H1 (cell line): ENCODE measurements around the gene TMEM198. TPM values are rescaled to one million over a fixed set of nuclear protein-coding genes. Genes with fewer than 3 reads are reported as not detected.

ENCODE experiments used
- CTCF ChIA-PET: fragments of 300-600 bp; sonication (Branson Sonifier 250); formaldehyde crosslinking; loops from one replicate; lab custom pipeline; 2021; ENCODE audit not compliant: partially characterized antibody; lab: Charles Lee
- POLR2A ChIA-PET: fragments of 300-600 bp; sonication (Branson Sonifier 250); formaldehyde crosslinking; loops from one replicate; lab custom pipeline; 2021; ENCODE audit warnings: inconsistent platforms; ENCODE audit not compliant: partially characterized antibody; lab: Charles Lee
- DNase-seq, 2 experiments: peaks; one replicate each; pipeline versions ENCODE4 v3.0.0 to v3.0.0-alpha.2; 2010 to 2022; ENCODE audit warnings: low spot score in 2 of 2, low read depth in 1 of 2, mixed read lengths in 1 of 2
- FAIRE-seq: peaks from 2 replicates; lab custom pipeline; 2011; peaks lifted over from hg19 to GRCh38; lab: Jason Lieb, UNC
- H2AFZ ChIP-seq: 2 replicates; pipeline ENCODE4 v1.8.1; 2012; ENCODE audit warnings: low read length, inconsistent platforms
- H2AK5ac ChIP-seq: 2 replicates; pipeline ENCODE4 v1.6.1; 2013; ENCODE audit warnings: low read depth, low read length
- H2BK120ac ChIP-seq: replicated peaks from 2 replicates; pipeline ENCODE3; 2013; ENCODE audit warnings: low read depth, low read length, inconsistent platforms
- H2BK12ac ChIP-seq: 2 replicates; pipeline ENCODE4 v1.6.1; 2013; ENCODE audit warnings: low read depth, low read length
- H2BK15ac ChIP-seq: 2 replicates; pipeline ENCODE4 v1.6.1; 2013; ENCODE audit warnings: low read length
- H2BK20ac ChIP-seq: 2 replicates; pipeline ENCODE4 v1.6.1; 2013; ENCODE audit warnings: low read length
- H2BK5ac ChIP-seq: 2 replicates; pipeline ENCODE4 v1.6.1; 2013; ENCODE audit warnings: low read depth, low read length
- H3K14ac ChIP-seq: 2 replicates; pipeline ENCODE4 v1.6.1; 2013; ENCODE audit warnings: inconsistent platforms; ENCODE audit not compliant: insufficient read length
- H3K18ac ChIP-seq: 2 replicates; pipeline ENCODE4 v1.6.1; 2013; ENCODE audit warnings: low read length; ENCODE audit errors: extremely low read depth
- H3K23ac ChIP-seq: 2 replicates; pipeline ENCODE4 v1.6.1; 2013; ENCODE audit warnings: inconsistent platforms; ENCODE audit not compliant: insufficient read length
- H3K23me2 ChIP-seq: 2 replicates; pipeline ENCODE4 v1.6.1; 2013; ENCODE audit warnings: low read depth, low read length
- H3K27ac ChIP-seq: 2 replicates; pipeline ENCODE4 v1.6.1; 2011; ENCODE audit warnings: low read depth, low read length, inconsistent platforms
- H3K27me3 ChIP-seq, 4 experiments: replicated peaks in 1 of 4; 1 replicate in 1 of 4; 2 replicates in 3 of 4; pipeline versions ENCODE4 v1.6.1 to v1.8.1; 2011 to 2013; ENCODE audit warnings: low read length in 3 of 4, mild to moderate bottlenecking in 3 of 4, inconsistent platforms in 2 of 4, mixed read lengths in 2 of 4, moderate library complexity in 1 of 4; ENCODE audit not compliant: control insufficient read depth in 3 of 4, insufficient read depth in 3 of 4; ENCODE audit errors: extremely low read depth in 1 of 4
- H3K36me3 ChIP-seq, 4 experiments: 2 replicates each; pipeline versions ENCODE4 v1.6.1 to v1.8.1; 2011 to 2013; ENCODE audit warnings: mild to moderate bottlenecking in 4 of 4, low read length in 3 of 4, moderate library complexity in 2 of 4, control low read depth in 1 of 4, inconsistent platforms in 1 of 4; ENCODE audit not compliant: insufficient read depth in 4 of 4, control insufficient read depth in 2 of 4
- H3K4ac ChIP-seq: replicated peaks from 2 replicates; pipeline ENCODE3; 2013; ENCODE audit warnings: low read length, low read depth, mixed read lengths, inconsistent platforms; ENCODE audit not compliant: insufficient read length
- H3K4me1 ChIP-seq, 4 experiments: replicated peaks in 1 of 4; 1 replicate in 1 of 4; 2 replicates in 3 of 4; pipeline versions ENCODE4 v1.6.1 to v1.8.1; 2011 to 2013; ENCODE audit warnings: low read length in 3 of 4, inconsistent platforms in 2 of 4, mixed read lengths in 1 of 4; ENCODE audit not compliant: insufficient read depth in 4 of 4, control insufficient read depth in 3 of 4
- H3K4me2 ChIP-seq, 2 experiments: 2 replicates each; pipeline versions ENCODE4 v1.6.1 to v1.8.1; 2011 to 2013; ENCODE audit warnings: low read depth in 2 of 2, low read length in 2 of 2, control low read depth in 1 of 2, inconsistent platforms in 1 of 2, mild to moderate bottlenecking in 1 of 2; ENCODE audit not compliant: insufficient read depth in 1 of 2
- H3K4me3 ChIP-seq, 4 experiments: fragments of 200-600, 300-600 bp in 1 of 4; sonication (generic), shearing (Covaris generic), sonication (Bioruptor Twin) in 1 of 4; 2 replicates each; pipeline versions ENCODE4 v1.5.1 to v1.8.1; 2011 to 2016; ENCODE audit warnings: low read length in 4 of 4, low read depth in 3 of 4, control low read depth in 2 of 4, inconsistent platforms in 2 of 4, mild to moderate bottlenecking in 2 of 4, mixed read lengths in 1 of 4, moderate library complexity in 1 of 4; ENCODE audit not compliant: insufficient read depth in 2 of 4; ENCODE audit errors: extremely low read depth in 1 of 4
- H3K56ac ChIP-seq: replicated peaks from 2 replicates; pipeline ENCODE3; 2013; ENCODE audit warnings: low read depth, mild to moderate bottlenecking, mixed read lengths, low read length, inconsistent platforms; ENCODE audit not compliant: insufficient read length
- H3K79me1 ChIP-seq: 2 replicates; pipeline ENCODE4 v1.6.1; 2013; ENCODE audit warnings: low read depth, low read length, control low read depth
- H3K79me2 ChIP-seq, 2 experiments: 2 replicates each; pipeline versions ENCODE4 v1.6.1 to v1.8.1; 2012 to 2013; ENCODE audit warnings: low read length in 2 of 2, mild to moderate bottlenecking in 2 of 2, inconsistent platforms in 1 of 2; ENCODE audit not compliant: insufficient read depth in 2 of 2, control insufficient read depth in 1 of 2
- H3K9ac ChIP-seq, 4 experiments: replicated peaks in 1 of 4; 1 replicate in 1 of 4; 2 replicates in 3 of 4; pipeline versions ENCODE4 v1.6.1 to v1.8.1; 2011 to 2013; ENCODE audit warnings: low read depth in 3 of 4, low read length in 3 of 4, control low read depth in 2 of 4, mild to moderate bottlenecking in 2 of 4, moderate library complexity in 2 of 4, inconsistent platforms in 1 of 4; ENCODE audit errors: extremely low read depth in 1 of 4
- H3K9me3 ChIP-seq, 2 experiments: 2 replicates each; pipeline versions ENCODE4 v1.6.1 to v1.8.1; 2012 to 2013; ENCODE audit warnings: mild to moderate bottlenecking in 2 of 2, moderate library complexity in 2 of 2, control low read depth in 1 of 2, inconsistent platforms in 1 of 2, low read depth in 1 of 2, low read length in 1 of 2, mixed read lengths in 1 of 2; ENCODE audit not compliant: insufficient read depth in 2 of 2
- H4K20me1 ChIP-seq, 2 experiments: replicated peaks in 1 of 2; 2 replicates each; pipeline versions ENCODE3 to v1.8.1; 2011 to 2013; ENCODE audit warnings: inconsistent platforms in 2 of 2, low read length in 2 of 2, mild to moderate bottlenecking in 1 of 2; ENCODE audit not compliant: insufficient read depth in 2 of 2, control insufficient read depth in 1 of 2
- H4K5ac ChIP-seq: 2 replicates; pipeline ENCODE4 v1.6.1; 2013; ENCODE audit warnings: low read length, low read depth, mixed read lengths, inconsistent platforms; ENCODE audit not compliant: insufficient read length
- H4K8ac ChIP-seq: 2 replicates; pipeline ENCODE4 v1.8.0; 2013; ENCODE audit warnings: mild to moderate bottlenecking, moderate library complexity, low read length, inconsistent platforms; ENCODE audit not compliant: insufficient read depth; ENCODE audit errors: extremely low read depth
- H4K91ac ChIP-seq: replicated peaks from 2 replicates; pipeline ENCODE3; 2013; ENCODE audit warnings: low read length, mixed read lengths, inconsistent platforms; ENCODE audit not compliant: insufficient read length
- BRCA1 ChIP-seq: IDR thresholded peaks from 2 replicates; pipeline ENCODE4 v1.6.1; 2012; ENCODE audit warnings: low read depth, low read length, improper control_type of control experiment
- CBX8 ChIP-seq: fragments of 300-800, 300-1000 bp; sonication (generic); IDR thresholded peaks from 2 replicates; pipeline ENCODE4 v1.7.1; 2016; ENCODE audit warnings: low read depth, low read length, borderline replicate concordance
- CREB1 ChIP-seq: IDR thresholded peaks from 2 replicates; pipeline ENCODE4 v1.6.1; 2012; ENCODE audit warnings: inconsistent platforms
- MAX ChIP-seq: IDR thresholded peaks from 2 replicates; pipeline ENCODE4 v1.6.1; 2012; ENCODE audit warnings: inconsistent platforms
- NANOG ChIP-seq: IDR thresholded peaks from 2 replicates; pipeline ENCODE4 v1.6.1; 2011; ENCODE audit warnings: low read length, low read depth, mild to moderate bottlenecking, inconsistent platforms; ENCODE audit not compliant: insufficient read depth, poor library complexity, severe bottlenecking
- RFX5 ChIP-seq: IDR thresholded peaks from 2 replicates; pipeline ENCODE4 v1.6.1; 2011; ENCODE audit warnings: low read depth, low read length, improper control_type of control experiment, borderline replicate concordance
- SIX5 ChIP-seq: IDR thresholded peaks from 2 replicates; pipeline ENCODE4 v1.6.1; 2011; ENCODE audit warnings: mild to moderate bottlenecking, low read depth, low read length
- TCF12 ChIP-seq: IDR thresholded peaks from 2 replicates; pipeline ENCODE4 v1.6.1; 2011; ENCODE audit warnings: low read depth, mild to moderate bottlenecking, low read length
- TEAD4 ChIP-seq: IDR thresholded peaks from 2 replicates; pipeline ENCODE4 v1.6.1; 2012; ENCODE audit warnings: low read depth, low read length, inconsistent platforms, mixed read lengths
- WGBS, 2 experiments: shearing (Covaris generic) in 1 of 2; methylation state at CpG; one replicate each; pipeline versions ENCODE4 v1.1.6 to v1.1.7; 2013 to 2015; ENCODE audit warnings: low lambda C conversion rate in 2 of 2, mixed read lengths in 2 of 2, inconsistent platforms in 1 of 2, low coverage in 1 of 2, missing lambda C conversion rate in 1 of 2; ENCODE audit not compliant: insufficient replicate concordance in 2 of 2, insufficient coverage in 1 of 2, insufficient read length in 1 of 2; ENCODE audit errors: extremely low coverage in 1 of 2, missing lambda C conversion rate in 1 of 2; 5-methylcytosine and 5-hydroxymethylcytosine counted together
- polyA plus RNA-seq, 7 experiments: library from polyadenylated mRNA; depleted of rRNA in 3 of 7; stranded (reverse) in 5 of 7; unstranded in 2 of 7; fragments of >200 nt in 5 of 7; fragments of 200-250 nt in 2 of 7; gene quantifications; 1 replicate in 5 of 7; 2 replicates in 1 of 7; 4 replicates in 1 of 7; pipeline versions ENCODE4 v1.2.1 to v1.2.3, GENCODE V29; 2011 to 2013; ENCODE audit warnings: missing spikeins in 2 of 7, mixed read lengths in 2 of 7
- total RNA-seq: library from RNA; stranded (reverse); fragmentation: NEBNext Ultra II Directional; extraction: Animal tissue kit (Norgen Biotek cat#: 25700); gene quantifications from 2 replicates; pipeline ENCODE4 v1.2.1, GENCODE V29; 2021

Gene TMEM198
- total and polyA plus RNA-seq, 2 of the 8 experiments (the other 6 are each of a cell fraction or from before 2014, with no cell fraction given) = 10.2 to 10.4 TPM

- peak overlapping the region; percentile 65 for H3K4ac ChIP-seq
- H2BK15ac ChIP-seq = peak overlapping the region; percentile 83; the same call in 1 of the 2 replicates
- H3K56ac ChIP-seq = no peak overlapping the region
- WGBS, 2 experiments = 94% methylated on average over 35 of the region's 35 CpGs; no CpG with 5 or more reads in 1 of the 2 experiments
- H2AFZ ChIP-seq = no peak overlapping the region
- CTCF ChIA-PET = interaction anchor here (0.9 to 19.7 kb wide), 7 partner anchors 10 to 59 kb away, joined by 3 to 293 read pairs (median 3); partner anchors contain the start of genes CHPF, SLC4A3 and TMEM198
- no peak overlapping the region for H3K18ac ChIP-seq
- H3K79me2 ChIP-seq = peaks cover 0 to 11% of the 10 kb centered on the region in 2 experiments; a peak in 2 of 4 replicates
- FAIRE-seq (no peak), DNase-seq (no peak)
- H2BK20ac ChIP-seq = 0 out of 2 replicates have a peak overlapping the region, but pooled peaks have one; percentile 72
- 0 out of 2 replicates have a peak, but pooled peaks cover 2% of the 10 kb centered on the region for H3K79me1 ChIP-seq
- peak overlapping the region; percentile 88; the same call in 1 of the 2 replicates for H2AK5ac ChIP-seq
- H3K9ac ChIP-seq = no peak overlapping the region
- no peak overlapping the region for H2BK120ac ChIP-seq
- H3K27ac ChIP-seq = no peak overlapping the region
- 0 out of 2 replicates have a peak overlapping the region, but pooled peaks have one; percentile 6 for H4K8ac ChIP-seq
- H4K91ac ChIP-seq = peak overlapping the region; percentile 91
- H3K4me1 ChIP-seq = peaks cover 6 to 50% (median 41%) of the 10 kb centered on the region in 4 experiments
- H3K23ac ChIP-seq = no peak overlapping the region
- POLR2A ChIA-PET = interaction anchor here (0.6 to 18.6 kb wide), 8 partner anchors 5 to 122 kb away, joined by 3 to 293 read pairs (median 6); partner anchors contain the start of genes CHPF, INHA, OBSL1 and STK11IP
- H4K5ac ChIP-seq = no peak overlapping the region
- no peak overlapping the region for H3K4me3 ChIP-seq
- H3K36me3 ChIP-seq = peaks cover 0 to 51% (median 11%) of the 10 kb centered on the region in 4 experiments; a peak in 6 of 8 replicates
- H3K4me2 ChIP-seq = no peak overlapping the region
- no peaks in the 10 kb centered on the region for H4K20me1 ChIP-seq
- H3K23me2 ChIP-seq = peaks cover 8% of the 10 kb centered on the region; the same call in 1 of the 2 replicates
- H2BK12ac ChIP-seq = peak overlapping the region; percentile 99
- no peak overlapping the region for H3K14ac ChIP-seq
- H2BK5ac ChIP-seq = peak overlapping the region; percentile 82; the same call in 1 of the 2 replicates
- H3K27me3 ChIP-seq = peaks cover 0 to 2% (median 0%) of the 10 kb centered on the region in 4 experiments; a peak in 1 of 7 replicates
- peaks cover 0 to 8% of the 10 kb centered on the region in 2 experiments; a peak in 1 of 4 replicates for H3K9me3 ChIP-seq
- TF ChIP-seq RFX5 = no peak
- no peak for TF ChIP-seq BRCA1
- TF ChIP-seq CBX8 = no peak
- TF ChIP-seq MAX = no peak; the same call in 1 of the 2 replicates
- TF ChIP-seq SIX5 = no peak
- no peak for TF ChIP-seq CREB1
- TF ChIP-seq NANOG = no peak
- TF ChIP-seq TCF12 = no peak
- no peak for TF ChIP-seq TEAD4
Observed at GRCh38 chr2:219567791-219568361, 24.0 kb downstream of the TMEM198 start.
